Myocyte (in vitro differentiated cells): ENCODE data around the gene KDM3A. TPM values are rescaled to one million over a fixed set of nuclear protein-coding genes. Genes with fewer than 3 reads are reported as not detected.

Source experiments
- DNase-seq: peaks from one replicate; pipeline ENCODE4 v3.0.0-alpha.2; 2012; ENCODE audit warnings: low read depth
- total RNA-seq: library from RNA; depleted of rRNA; stranded (reverse); fragments of >200 nt; gene quantifications from 2 replicates; pipeline ENCODE4 v1.2.3, GENCODE V29; 2014

The KDM3A gene
- total RNA-seq, 1 donor from 2014 or later, result 26.1 TPM

DNA sequence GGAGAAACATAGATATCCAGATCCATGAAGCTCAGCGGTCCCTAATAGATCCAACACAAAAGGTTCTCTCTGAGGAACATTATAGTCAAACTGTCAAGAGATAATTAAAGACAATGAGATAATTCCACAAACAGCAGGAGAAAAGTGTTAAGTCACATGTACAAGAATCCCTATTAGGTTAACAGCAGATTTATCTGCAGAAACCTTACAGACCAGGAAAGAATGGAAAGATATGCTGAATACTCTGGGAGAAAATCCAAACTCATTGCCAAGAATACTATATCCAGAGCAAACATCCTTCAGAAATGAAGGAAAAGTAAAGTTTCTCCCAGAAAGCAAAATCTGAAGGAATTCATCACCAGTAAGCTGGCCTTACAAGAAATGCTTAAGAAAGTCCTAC is 10.8 kb upstream of the KDM3A start:
- DNase-seq, result no peak

DNA sequence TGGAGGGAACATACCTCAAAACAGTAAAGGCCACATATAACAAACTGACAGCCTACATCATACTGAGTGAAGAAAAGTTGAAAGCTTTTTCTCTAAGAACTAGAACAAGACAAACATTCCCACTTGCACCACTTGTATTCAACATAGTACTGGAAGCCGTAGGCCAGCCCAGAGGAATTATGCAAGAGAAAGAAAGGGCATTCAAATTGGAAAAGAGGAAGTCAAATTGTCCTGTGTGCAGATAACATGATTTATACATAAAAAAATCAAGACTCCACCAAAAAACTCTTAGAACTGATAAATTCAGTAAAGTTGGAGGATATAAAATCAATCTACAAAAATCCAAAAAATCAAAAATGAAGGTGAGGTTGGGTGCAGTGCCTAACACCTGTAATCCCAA is 8.0 kb upstream of the KDM3A start:
- DNase-seq, result no peak

DNA sequence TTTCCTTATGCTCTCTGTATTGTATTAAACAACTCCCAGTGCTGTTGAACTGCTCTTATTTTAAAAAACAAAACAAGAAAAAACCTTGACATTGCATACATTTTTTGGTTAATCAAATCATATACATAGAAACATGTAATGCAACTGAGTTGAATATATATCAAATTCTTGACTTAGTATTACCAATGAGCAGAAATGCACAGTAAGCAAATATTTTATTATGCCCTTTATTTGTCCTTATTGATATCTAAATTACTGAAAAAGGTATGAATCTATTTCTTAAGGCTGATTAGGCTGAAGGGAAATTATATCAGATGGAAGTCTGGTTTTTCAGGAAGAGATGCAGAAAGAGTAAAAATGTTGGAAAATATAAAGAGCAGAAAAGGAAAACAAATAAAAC is 6.9 kb upstream of the KDM3A start:
- DNase-seq, result no peak

DNA sequence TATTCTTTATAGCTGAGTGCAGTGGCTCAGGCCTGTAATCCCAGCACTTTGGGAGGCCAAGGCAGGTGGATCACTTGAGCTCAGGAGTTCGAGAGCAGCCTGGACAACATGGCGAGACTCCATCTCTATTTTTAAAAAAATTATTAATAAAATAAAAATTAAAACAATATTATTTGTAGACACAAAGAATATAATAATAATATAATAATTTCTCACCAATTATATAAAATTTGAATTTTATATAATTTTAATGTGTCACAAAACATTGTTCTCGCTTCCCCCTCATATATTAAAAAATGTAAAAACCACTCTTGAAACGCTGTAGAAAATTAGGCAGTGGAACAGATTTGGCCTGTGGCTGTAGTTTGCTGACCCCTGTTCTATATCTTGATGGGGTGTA is 5.6 kb upstream of the KDM3A start:
- no peak for DNase-seq

DNA sequence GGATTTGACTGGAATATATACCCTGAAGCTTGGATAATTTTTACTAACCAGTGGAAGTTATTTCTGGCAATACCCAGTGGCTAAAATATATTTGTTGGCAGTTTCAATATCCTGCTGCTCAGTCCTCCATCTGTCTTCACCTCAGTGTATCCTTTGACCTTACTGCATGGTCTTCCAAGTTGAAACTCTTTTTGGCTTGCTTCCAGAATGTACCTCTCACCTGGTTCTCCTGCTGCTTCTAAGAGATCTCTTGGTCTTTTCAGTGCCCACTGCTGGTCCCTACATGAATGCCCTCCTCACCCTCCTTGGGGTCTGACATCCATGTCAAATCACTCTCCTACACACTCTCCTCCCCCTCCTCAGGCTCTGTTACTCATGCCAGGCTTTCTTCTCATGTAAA is 4.8 kb upstream of the KDM3A start:
- no peak for DNase-seq

DNA sequence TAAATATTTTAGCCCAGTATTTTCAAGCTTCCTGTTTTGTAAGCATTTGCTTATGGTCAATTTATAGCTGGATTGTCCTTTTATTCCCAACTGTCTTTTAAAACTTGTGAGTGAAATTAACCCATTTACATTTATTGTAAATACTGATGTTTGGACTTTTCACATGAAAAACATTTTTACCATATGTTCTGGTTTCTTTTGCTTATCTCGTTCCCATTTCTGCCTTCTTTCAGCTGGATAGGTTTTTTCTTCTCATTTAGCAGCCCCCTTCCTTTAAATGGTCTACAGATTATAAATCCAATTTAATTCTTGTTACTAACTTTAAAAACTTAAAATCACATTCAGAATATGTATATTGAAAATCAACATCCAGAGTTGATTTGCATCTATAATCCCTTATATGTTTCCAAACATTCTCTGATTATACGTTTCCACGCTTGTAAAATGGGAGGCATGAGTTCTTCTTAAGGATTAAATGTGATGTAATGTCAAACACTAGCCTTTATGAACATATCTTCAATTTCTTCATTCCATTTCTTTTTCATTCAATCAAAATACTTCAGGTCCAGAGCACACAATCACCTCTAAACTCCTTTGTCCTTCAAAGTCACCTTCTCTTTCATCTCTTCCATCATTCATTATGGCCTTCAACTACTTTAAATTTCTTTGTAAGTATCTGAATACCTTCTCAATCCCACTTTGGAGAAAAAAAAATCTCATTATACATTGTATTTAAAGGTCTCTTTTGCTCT is 1.1 kb upstream of the KDM3A start:
- DNase-seq, result no peak

DNA sequence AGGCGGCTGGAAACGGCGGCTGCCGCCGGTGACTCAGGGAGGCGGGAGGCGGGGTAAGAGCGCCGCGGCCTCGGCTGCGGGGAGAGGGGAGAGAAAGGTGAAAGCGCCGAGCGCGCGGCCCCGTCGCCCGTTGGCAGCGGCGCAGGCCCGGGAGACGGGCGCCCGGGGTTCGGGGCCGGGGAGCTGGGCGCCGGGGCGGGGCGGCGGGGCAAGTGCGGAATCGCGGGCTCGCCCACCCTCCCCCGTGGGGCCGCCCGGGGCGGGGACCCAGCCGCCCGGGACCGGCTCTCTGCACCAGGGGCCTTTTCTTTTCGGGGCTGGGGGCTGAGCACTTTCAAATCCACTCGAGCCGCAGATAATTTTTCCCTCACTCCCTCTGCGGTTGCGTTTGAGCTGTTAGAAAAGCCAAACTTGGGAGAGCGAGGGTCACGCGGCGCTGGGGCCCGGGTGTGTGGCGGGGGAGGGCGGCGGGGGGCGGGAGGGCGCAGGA is 266 bp downstream of the KDM3A start:
- DNase-seq, result no peak

DNA sequence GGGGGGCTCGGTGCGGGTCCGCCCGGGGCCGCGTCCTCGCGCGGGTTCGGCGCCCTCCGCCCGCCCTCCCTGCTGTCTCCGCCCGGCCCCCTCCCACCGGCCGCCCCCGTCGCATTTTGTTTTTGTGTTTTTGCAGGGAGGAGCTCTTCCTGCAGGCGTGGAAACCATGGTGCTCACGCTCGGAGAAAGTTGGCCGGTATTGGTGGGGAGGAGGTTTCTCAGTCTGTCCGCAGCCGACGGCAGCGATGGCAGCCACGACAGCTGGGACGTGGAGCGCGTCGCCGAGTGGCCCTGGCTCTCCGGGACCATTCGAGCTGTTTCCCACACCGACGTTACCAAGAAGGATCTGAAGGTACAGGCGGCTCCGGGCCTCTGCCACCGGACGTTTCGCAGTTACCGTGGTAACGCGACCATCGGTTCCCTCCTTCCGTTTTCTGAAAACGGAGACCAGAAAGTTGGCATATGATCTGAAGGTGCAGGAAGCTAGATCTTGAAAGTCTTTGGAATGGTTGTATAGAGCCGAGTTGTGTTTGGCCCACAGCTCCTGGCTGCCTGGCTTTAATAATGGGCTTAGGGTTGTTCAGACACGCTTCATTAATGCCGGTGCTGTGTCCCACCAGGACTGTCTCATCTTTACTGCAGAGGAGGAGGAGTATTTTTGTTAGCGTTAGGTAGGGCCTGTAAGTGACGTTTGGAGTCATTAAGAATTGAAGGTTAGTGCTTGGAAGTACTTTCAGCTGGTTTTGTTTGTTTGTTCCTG is 891 bp downstream of the KDM3A start:
- peak; percentile 73 for DNase-seq

DNA sequence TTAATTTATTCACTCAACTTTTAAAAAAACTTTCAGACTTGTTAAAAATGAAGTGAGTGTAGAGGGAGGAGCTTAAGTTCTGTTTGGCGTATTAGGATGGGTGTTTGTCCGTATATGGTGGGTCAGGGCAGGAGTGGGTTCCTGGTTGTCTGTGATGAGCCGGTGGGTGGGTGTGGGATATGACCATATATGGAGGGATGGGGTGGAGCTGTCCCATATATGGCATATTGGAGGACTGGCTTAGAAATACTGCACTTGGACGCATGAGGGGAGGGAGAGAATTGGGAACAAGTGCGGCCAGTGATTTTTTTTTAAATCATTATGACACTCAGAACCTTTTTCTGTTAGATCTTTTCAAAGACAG is 1.5 kb downstream of the KDM3A start:
- DNase-seq, result peak; percentile 91

DNA sequence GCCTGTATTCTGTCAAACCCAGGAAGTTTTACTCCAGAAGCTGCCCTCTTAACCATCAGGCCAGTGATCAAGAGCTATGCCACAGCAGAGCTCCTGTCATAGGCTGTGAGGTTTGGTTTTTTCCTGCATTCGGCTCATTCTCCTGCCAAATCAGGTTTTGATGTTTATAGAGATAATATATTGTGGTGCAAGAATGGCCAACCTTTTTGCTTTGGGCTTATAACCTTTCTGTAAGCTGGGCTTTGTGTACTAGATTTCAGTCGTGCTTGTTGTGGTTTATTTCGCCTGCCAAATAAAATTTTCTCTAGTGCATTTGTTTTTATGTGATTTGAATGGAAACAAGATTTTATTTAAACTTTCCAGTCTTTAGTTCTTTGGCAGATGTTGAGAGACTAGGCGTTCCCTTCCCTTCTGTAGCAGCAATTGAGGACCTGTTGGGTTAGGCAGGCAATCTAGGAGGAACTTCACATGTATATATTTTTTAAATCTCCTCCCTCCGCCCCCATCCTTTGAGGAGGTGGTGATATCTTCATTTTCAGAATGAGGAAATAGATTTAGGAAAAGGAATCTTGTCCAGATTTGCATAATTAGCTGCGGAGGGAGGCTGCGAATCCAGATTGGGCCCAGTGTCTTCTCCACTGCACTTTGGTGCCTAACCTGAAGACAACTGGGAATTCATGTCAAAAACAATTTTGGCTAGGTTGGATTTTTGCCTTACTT is 2.6 kb downstream of the KDM3A start:
- DNase-seq, result no peak

DNA sequence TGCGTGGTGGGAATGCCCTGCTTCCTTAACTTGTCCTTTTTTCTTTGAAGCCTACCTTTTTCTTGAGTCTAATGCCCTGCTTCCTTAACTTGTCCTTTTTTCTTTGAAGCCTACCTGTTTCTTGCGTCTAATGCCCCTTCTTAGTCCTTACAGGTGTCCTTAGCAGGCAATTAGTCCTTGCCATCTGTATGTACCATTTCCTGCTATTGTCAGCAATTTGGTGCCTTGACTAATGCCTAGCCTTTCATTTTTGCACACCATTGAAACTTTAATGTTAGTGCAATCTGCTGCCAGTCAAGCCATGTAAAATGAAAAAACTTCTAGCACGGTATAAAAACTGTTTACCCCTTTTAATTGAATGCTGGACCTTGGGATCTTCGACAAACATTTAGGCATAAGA is 4.3 kb downstream of the KDM3A start:
- no peak for DNase-seq

DNA sequence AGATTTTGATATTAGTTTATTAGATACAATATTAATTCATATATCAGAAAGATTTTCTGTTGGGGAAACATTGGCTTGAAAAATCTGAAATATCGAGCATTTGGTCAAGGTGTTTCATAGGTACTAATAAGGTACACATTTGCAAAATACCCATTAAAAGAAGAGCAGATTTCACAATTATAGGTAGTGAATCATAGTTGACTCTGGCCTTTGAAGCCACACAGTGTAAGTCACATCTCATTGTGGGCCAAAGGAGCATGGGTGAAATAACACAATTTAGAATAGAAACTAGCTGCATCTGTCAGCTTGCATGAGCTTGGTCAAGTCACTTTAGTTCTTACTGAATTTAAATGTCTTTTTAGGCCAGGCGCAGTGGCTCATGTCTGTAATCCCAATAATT is 4.9 kb downstream of the KDM3A start:
- DNase-seq, result no peak

DNA sequence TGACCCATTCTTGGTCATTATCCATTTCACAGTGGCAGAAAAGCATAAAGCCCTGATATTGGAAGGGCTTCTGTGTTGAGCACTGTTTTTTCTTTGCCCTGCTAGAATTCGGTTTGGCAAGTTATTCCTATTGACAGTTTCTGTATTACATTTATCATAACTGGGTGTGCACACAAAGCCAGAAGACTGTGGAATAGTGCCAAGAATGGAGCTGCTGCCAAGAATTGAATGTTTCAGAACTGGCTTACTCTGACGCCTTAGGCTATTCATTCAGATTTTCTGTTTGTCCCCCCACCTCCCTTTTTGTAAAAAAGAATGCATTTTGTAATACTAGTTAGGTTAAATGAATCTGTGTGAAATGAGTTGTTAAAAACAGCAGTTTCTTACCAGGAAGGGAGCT is 12.7 kb downstream of the KDM3A start:
- DNase-seq, result peak; percentile 58

DNA sequence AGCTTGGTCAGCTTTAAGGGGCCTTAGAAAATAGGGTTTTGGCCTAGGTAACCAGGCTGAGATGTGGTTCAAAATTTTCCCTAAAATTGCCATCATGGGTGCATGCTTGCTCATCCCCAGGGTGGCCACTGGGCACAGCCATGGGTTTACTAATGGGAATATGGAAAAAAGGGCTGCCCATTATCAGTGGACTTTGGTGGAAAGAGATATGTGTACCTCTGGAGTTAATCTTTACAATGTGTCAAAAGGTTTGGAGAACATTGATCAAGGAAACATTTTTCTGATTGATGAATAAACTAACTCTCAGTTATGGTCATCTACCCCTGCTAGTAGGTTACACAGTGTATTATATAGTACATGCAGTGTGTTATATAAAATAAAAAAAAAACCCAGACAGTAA is 13.1 kb downstream of the KDM3A start:
- DNase-seq, result no peak

DNA sequence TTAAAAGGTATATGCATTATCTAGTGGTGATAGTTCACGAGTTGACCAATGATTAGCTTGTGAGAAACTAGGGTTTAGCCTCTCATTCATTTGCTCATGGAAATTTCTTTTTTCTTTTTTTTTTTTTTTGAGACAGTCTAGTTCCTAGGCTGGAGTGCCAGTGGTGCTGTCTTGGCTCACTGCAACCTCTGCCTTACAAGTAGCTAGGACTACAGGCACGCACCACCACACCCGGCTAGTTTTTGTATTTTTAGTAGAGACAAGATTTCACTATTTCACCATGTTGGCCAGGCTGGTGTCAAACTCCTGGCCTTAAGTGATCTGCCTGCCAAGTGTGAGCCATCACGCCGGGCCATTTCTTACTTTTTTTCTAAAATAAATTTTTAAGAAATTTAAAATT is 14.0 kb downstream of the KDM3A start:
- no peak for DNase-seq

DNA sequence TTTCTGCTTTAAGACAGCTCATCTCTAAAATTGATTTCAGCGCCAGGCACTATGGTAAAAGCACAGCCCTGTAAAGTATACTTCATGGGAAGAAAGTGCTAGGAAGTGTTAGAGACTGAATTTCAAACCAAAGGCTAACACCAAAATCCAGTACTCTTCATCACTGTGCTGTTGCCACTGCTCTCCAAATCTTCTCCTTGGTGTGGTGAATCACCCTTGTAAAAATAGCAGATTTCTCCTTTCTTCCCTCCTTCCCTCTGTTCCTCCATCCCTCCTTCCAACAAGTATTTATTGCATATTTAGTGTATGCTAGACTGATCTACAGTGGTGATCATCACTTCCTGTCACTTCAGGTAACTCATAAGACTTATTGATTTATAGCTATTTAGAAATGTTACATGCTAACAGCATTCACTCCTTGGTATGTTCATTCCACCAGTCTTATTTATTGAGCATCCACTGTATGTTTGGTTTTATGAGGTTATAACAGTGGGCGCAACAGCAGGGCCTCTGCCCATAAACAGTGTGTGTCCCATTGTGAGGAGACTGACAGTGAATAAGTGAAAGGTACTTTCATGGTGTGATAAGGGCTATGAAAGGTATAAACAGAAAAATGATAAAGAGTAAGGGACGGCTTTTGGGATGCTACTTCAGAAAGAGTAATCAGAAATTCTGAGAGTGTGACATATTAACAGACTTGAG is 20.0 kb downstream of the KDM3A start:
- no peak for DNase-seq

DNA sequence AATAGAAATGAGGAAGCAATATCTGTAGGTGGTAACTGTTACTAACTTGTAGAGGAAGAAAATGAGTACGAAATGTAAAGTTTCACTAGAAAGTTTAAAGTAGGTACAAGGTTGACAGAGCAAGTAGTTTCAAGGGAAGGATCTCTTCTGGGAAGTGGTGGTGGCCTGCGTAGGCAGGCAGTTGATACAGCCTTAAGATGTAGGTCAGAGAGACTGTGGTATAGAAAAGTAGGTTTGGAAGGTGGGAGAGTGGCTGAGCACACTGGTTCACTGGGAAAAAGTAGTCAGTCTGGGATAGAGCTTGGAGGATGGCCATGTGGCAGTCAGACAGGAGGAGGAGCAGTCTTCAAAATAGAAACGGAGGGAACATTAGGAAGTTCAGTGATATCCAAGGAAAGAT is 23.5 kb downstream of the KDM3A start:
- DNase-seq, result no peak

DNA sequence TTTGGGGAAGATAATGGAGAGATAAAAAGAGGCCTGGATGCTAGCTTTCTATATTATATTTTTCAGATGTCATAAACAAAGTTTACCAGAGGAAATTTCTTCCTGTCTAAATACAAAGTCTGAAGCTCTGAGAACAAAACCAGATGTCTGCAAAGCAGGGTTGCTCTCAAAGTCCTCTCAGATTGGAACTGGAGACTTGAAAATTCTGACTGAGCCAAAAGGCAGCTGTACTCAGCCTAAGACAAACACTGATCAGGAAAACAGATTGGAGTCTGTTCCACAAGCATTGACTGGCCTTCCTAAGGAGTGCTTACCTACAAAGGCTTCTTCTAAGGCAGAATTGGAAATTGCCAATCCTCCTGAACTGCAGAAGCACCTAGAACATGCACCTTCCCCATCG is 25.1 kb downstream of the KDM3A start:
- no peak for DNase-seq

DNA sequence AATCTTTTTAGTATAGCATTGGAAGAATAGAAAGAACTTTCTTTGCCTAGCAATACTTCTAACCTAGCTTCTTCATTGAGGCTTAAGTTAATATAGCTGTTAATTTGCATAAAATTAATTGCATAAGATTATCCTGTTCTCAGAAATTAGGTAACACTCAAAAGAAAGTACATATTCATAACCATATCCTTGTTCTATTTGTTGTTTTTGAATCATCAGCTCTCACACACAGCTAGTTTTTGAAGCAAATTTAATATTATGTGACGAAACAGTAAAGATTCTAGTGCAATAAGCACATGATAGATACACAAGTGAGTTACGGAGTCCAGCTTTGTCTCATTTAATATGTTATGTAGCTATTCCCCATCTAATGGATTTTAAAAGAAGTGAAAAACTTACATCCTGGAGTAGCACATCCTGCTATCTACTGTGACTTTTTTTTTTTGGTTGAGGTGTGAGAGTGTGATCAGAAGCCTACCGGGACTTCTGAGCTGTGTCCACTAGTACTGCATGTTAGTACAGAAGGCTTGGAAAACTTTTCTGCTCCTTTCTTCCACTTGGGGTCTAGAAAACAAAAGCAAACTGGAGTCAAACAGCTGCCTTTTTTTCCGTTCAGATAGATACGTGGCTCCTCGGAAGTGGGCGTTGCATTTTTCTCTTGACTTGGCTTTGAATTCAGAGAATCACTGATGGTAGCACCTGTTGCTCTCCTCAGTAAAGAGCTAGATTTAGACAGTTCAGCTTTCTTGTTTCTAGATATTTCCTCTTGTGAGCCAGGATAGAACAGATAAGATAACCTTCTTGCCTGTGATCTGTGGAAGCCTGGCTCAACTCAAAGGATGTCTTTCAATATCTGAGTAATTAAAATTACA is 27.2 kb downstream of the KDM3A start:
- DNase-seq, result peak; percentile 50

DNA sequence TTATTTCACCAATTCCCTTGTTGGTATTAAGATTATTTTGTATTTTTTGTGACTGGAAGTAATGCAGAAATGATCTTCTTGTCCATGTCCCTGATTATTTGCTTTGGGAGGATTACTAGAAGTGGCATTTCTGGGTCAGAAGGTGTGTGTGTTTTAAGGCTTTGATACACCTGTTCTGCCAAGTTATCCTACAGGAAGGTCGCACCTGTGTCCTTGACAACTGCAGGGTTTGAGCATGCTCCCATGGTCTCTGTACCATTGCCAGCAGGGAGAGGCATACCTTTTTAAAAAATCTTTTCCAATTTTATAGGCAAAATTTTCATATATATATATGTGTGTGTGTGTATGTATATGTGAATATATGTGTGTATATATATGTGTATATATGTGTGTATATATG is 29.7 kb downstream of the KDM3A start:
- no peak for DNase-seq

DNA sequence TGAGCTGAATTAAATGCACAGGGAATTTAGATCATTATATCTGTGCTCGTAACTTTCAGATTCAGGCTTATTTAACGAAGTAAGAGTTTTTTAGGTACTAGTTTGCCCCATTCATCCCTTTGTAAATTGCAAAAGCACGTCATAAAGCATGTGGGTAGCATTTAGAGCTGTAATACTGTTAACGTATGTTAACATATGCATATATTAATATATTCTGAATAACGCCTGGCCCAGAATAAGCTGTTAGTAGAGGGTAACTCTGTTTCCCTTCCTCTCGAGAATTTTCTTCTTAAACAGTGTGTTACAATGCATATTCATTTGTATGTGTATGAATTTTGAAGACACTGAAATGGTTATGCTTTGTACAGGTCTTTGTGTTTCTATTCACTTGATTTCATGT is 30.5 kb downstream of the KDM3A start:
- no peak for DNase-seq
